GM19328 (cell line): ENCODE measurements around the gene UPF2.
"Not testable (repeated sequence)": the region's sequence is repeated elsewhere in the genome, so short reads cannot be mapped to it uniquely, and the experiment has no call there.

ENCODE experiments used
- ATAC-seq: cut with Tn5 transposase; IDR thresholded peaks from one replicate; pipeline ENCODE4 v1.9.1; 2021; ENCODE audit warnings: mild to moderate bottlenecking, moderate library complexity; ENCODE audit not compliant: unreplicated experiment

The UPF2 gene

GRCh38 chr10:12041766-12042408 lies 722 bp downstream of the UPF2 start:
- ATAC-seq, result no peak

- no peak for ATAC-seq
Measured at GRCh38 chr10:12036073-12036655, 6.4 kb downstream of the UPF2 start.

- ATAC-seq, result no peak
Measured at GRCh38 chr10:12031404-12031803, 11.2 kb downstream of the UPF2 start.

- ATAC-seq, result no peak
Measured at GRCh38 chr10:12027539-12027938, 15.1 kb downstream of the UPF2 start.

- ATAC-seq, result no peak
Measured at GRCh38 chr10:12025591-12025990, 17.0 kb downstream of the UPF2 start.

- ATAC-seq, result no peak
Measured at GRCh38 chr10:12022580-12023257, 19.9 kb downstream of the UPF2 start.

GRCh38 chr10:12020574-12020973 lies 22.0 kb downstream of the UPF2 start:
- no peak for ATAC-seq

- ATAC-seq, result no peak
Measured at GRCh38 chr10:12019283-12019971, 23.2 kb downstream of the UPF2 start.

GRCh38 chr10:12018438-12019282 lies 23.9 kb downstream of the UPF2 start:
- ATAC-seq, result no peak

- no peak for ATAC-seq
Measured at GRCh38 chr10:12013926-12014325, 28.7 kb downstream of the UPF2 start.

- ATAC-seq, result not testable (repeated sequence)
Measured at GRCh38 chr10:12013391-12013790, 29.2 kb downstream of the UPF2 start.

- ATAC-seq, result no peak
Measured at GRCh38 chr10:12010353-12010752, 32.3 kb downstream of the UPF2 start.

- not testable (repeated sequence) for ATAC-seq
Measured at GRCh38 chr10:12008842-12009241, 33.8 kb downstream of the UPF2 start.

- ATAC-seq, result no peak
Measured at GRCh38 chr10:12006671-12007070, 35.9 kb downstream of the UPF2 start.

GRCh38 chr10:11993834-11994468 lies 48.7 kb downstream of the UPF2 start:
- no peak for ATAC-seq

- no peak for ATAC-seq
Measured at GRCh38 chr10:11988924-11989323, 53.7 kb downstream of the UPF2 start.

- ATAC-seq, result no peak
Measured at GRCh38 chr10:11986593-11987216, 55.9 kb downstream of the UPF2 start.

- ATAC-seq, result no peak
Measured at GRCh38 chr10:11982253-11982652, 60.4 kb downstream of the UPF2 start.

- no peak for ATAC-seq
Measured at GRCh38 chr10:11975795-11976194, 66.8 kb downstream of the UPF2 start.

- ATAC-seq, result not testable (repeated sequence)
Measured at GRCh38 chr10:11972523-11972922, 70.1 kb downstream of the UPF2 start.
